GM23338 (cell line): ENCODE data around the gene LRP1-AS.

ENCODE experiments used
- EZH2 ChIP-seq: fragments of 200-600 bp; sonication (generic); IDR thresholded peaks from one replicate; pipeline ENCODE4 v1.8.0; 2017; ENCODE audit warnings: antibody characterized with exemption, mild to moderate bottlenecking, low read depth; ENCODE audit not compliant: unreplicated experiment
- EZH2phosphoT487 ChIP-seq: fragments of 200-600 bp; sonication (generic); IDR thresholded peaks from one replicate; pipeline ENCODE4 v1.8.1; 2018; ENCODE audit warnings: antibody characterized with exemption; ENCODE audit not compliant: unreplicated experiment
- TF ChIP-seq, protein P1 (sequence below), 2 experiments: fragments of 200-600 bp in 1 of 2; sonication (generic) in 1 of 2; conservative IDR thresholded peaks; 2 replicates each; pipeline versions ENCODE4 v1.5.1 to v1.6.1; 2016 to 2017; ENCODE audit warnings: antibody characterized with exemption in 2 of 2, low read depth in 2 of 2, mild to moderate bottlenecking in 2 of 2, moderate library complexity in 1 of 2

- TF ChIP-seq, protein P1, sequence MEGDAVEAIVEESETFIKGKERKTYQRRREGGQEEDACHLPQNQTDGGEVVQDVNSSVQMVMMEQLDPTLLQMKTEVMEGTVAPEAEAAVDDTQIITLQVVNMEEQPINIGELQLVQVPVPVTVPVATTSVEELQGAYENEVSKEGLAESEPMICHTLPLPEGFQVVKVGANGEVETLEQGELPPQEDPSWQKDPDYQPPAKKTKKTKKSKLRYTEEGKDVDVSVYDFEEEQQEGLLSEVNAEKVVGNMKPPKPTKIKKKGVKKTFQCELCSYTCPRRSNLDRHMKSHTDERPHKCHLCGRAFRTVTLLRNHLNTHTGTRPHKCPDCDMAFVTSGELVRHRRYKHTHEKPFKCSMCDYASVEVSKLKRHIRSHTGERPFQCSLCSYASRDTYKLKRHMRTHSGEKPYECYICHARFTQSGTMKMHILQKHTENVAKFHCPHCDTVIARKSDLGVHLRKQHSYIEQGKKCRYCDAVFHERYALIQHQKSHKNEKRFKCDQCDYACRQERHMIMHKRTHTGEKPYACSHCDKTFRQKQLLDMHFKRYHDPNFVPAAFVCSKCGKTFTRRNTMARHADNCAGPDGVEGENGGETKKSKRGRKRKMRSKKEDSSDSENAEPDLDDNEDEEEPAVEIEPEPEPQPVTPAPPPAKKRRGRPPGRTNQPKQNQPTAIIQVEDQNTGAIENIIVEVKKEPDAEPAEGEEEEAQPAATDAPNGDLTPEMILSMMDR (conservative IDR thresholded peaks at IDR 0.05; ENCODE audit: low read depth in 2 of 2), result no peak
- no peak for TF ChIP-seq EZH2
- no peak for TF ChIP-seq EZH2phosphoT487
Measured at GRCh38 chr12:57142121-57142520, 5.3 kb downstream of the LRP1-AS start.
